HG03175 (cell line): ENCODE results near the gene TERT.
A peak's percentile ranks its signal among the peaks of the same experiment; 100 is the strongest.
"Not testable (repeated sequence)": the region's sequence is repeated elsewhere in the genome, so short reads cannot be mapped to it uniquely, and the experiment has no call there.

Experiments
- ATAC-seq: cut with Tn5 transposase; IDR thresholded peaks from one replicate; pipeline ENCODE4 v1.9.1; 2021; ENCODE audit warnings: mild to moderate bottlenecking, moderate library complexity; ENCODE audit not compliant: unreplicated experiment

TERT gene

DNA sequence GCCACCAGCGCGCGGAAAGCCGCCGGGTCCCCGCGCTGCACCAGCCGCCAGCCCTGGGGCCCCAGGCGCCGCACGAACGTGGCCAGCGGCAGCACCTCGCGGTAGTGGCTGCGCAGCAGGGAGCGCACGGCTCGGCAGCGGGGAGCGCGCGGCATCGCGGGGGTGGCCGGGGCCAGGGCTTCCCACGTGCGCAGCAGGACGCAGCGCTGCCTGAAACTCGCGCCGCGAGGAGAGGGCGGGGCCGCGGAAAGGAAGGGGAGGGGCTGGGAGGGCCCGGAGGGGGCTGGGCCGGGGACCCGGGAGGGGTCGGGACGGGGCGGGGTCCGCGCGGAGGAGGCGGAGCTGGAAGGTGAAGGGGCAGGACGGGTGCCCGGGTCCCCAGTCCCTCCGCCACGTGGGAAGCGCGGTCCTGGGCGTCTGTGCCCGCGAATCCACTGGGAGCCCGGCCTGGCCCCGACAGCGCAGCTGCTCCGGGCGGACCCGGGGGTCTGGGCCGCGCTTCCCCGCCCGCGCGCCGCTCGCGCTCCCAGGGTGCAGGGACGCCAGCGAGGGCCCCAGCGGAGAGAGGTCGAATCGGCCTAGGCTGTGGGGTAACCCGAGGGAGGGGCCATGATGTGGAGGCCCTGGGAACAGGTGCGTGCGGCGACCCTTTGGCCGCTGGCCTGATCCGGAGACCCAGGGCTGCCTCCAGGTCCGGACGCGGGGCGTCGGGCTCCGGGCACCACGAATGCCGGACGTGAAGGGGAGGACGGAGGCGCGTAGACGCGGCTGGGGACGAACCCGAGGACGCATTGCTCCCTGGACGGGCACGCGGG is at the start of gene TERT:
TERT (minus strand) TSS at position 234 of the 815 bp plus-strand sequence; CDS start at position 155, 79 bp downstream.
- ATAC-seq = no peak

DNA sequence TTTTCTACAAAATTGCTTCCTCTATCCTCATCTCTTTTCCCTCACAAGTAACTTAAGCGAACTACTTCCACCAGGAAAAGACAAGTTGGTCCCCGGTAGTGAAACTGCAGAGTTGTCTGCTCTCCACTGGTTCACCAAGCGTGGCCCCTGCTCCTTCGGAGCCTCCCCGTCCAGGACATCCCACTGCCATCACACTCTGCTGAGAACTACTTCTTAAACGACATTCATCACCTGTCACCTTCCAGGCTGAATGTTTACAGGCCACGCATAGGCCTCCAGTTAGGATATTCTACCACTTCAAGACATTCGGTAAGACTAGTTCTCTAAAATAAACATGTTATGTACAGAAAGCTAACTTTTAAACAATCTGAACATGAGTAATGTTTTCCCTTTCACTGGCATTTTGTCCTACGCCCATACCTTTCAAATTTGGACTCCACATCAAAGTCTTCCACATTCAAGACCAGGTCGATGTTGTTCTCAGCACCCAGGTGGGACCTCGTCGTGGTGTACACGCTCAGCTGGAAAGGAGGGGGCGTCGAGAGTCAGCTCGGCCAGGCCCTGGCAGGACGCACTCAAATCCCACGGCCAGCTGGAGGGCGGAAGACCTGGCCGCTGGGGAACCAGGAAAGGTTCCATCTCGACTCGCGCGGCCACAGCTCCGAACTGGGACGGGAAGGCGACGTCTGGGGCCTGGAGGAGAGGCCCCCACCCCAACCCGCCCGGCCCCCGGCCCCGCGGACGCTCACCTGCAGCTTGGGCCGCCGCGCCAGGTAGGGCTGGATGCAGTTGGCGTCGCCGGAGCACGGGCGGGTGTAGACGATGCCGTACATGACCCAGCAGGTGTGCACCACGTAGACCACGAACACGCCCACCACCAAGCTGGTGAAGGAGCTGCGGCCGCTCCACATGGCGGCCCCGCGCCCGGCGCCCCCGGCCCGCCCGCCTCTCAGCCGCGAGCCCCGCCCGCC is 49.3 kb upstream of the TERT start:
- ATAC-seq = peak; percentile 28

DNA sequence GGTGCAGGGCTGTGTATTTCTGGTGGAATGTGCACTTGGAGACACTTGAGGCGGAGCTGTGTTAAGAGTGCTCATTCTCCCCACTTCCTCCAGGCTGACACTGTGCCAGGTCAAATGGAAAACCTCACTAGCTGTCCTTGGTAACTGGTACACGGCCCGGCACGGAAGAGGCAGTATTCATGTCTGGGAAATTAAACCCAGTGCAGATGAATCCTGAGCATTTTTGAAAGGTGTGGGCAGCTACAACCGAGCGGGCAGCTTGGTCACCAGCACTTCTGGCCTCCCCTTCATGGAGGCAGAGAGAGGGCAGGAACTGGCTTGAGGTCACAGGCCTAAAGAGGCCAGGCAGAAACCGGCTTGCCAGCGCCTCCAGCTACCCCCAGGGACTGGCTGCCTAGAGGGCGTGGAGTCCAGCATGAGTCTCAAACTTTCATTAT is 48.5 kb upstream of the TERT start:
- ATAC-seq = no peak

DNA sequence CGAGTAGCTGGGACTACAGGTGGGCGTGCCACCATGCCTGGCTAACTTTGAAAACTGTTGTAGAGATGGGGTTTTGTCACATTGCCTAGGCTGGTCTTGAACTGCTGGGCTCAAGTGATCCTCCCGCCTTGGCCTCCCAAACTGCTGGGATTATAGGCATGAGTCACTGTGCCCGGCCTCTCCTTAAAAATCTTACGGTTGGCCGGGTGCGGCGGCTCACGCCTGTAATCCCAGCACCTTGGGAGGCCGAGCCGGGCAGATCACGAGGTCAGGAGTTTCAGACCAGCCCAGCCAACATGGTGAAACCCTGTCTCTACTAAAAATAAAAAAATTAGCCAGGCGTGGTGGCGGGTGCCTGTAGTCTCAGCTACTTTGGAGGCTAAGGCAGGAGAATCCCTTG is 47.8 kb upstream of the TERT start:
- ATAC-seq = not testable (repeated sequence)

DNA sequence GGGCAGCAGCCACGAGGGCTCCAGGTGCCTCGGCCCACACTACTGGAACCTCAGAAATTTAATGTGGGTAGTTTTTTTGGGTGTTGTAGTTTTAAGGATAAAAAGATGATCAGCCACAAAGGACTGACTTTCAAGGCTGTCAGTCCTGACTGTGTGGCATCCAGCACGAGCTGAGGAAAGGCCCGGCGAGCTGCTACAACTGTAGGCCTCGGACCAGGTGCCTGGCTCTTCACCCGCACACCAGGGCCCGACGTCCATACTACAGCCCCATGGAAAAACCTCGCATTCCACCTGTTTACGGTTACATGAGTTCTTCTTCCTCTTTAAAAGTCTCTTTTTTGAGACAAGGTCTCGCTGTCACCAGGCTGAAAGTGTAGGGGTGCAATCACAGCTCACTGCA is 47.4 kb upstream of the TERT start:
- ATAC-seq = no peak

DNA sequence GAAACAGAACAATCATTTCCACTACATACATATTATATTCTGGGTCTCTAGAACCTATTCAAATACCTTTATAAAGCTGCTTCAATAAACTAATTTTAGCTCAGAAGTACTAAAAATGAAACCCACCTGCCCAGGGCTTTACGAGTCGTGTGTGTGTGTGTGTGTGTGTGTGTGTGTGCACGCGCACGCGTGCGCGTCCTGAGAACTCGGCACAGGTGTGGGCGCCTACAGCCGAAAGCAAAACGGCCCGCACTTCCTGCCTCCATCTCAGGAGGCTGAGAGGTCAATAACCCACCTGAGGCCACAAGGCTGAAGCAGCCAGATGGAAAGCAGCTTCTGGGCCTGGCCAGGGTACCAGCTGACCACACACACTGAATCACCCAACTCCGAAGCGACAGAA is 47.0 kb upstream of the TERT start:
- ATAC-seq = no peak

DNA sequence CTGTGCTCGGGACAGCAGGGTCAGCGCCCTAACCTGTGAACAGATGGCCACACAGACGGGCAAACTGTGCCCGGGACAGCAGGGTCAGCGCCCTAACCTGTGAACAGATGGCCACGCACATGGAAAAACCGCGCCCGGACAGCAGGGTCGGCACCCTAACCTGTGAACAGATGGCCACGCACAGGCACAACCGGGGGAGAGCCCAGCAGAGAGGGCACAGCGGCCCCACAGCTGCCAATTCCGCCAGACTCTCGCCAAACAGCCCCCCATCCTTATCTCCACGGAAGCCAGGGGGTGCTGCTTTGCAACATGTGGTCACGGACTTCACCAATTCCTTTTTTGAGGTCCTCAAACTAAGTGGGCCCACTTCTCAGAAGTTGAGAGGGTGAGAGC is 44.9 kb upstream of the TERT start:
- not testable (repeated sequence) for ATAC-seq

DNA sequence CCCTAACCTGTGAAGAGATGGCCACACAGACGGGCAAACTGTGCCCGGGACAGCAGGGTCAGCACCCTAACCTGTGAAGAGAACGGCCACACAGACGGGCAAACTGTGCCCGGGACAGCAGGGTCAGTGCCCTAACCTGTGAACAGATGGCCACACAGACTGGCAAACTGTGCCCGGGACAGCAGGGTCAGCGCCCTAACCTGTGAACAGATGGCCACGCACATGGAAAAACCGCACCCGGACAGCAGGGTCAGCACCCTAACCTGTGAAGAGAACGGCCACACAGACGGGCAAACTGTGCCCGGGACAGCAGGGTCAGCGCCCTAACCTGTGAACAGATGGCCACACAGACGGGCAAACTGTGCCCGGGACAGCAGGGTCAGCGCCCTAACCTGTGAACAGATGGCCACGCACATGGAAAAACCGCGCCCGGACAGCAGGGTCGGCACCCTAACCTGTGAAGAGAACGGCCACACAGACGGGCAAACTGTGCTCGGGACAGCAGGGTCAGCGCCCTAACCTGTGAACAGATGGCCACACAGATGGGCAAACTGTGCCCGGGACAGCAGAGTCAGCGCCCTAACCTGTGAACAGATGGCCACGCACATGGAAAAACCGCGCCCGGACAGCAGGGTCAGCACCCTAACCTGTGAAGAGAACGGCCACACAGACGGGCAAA is 44.4 kb upstream of the TERT start:
- ATAC-seq = not testable (repeated sequence)

DNA sequence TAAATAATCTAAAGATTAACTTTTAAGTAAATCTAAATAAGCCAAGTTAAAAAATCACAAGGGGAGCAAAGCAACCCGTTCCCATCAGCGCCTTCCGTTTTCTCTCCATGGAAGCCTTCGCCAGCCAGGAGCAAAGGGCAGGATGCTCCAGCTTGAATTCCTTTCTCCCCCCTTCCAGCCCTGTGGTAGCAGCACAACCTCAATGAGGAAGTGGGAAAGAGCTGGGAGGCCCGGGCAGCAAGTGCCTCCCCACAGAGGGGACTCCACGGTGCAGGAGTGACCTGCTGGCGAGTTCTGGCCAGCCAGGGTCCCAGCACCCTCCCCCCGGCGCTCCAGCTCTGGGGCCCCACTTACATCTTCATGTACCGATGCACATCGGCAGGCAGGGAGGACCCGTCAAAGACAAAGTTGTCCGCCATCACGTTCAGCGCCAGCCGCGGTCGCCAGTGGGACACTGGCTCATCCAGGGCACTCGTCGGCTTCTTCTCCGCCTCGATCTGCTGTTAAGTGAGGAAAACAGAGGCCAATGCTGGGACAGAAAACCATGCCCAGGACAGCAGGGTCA is 43.7 kb upstream of the TERT start:
- ATAC-seq = no peak

DNA sequence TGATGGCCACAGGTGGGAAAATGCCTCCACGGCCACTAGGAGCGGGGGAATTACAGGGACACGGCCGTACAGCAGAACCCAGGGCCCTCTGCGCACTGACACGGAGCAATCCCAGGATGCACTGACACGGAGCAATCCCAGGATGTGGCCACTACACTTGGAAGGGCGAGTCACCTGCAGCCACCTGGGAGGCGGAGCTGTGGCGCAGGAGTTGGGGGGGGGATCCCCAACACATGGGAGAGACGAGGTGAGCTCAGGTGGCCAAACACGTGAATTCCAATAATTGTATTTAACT is 43.3 kb upstream of the TERT start:
- no peak for ATAC-seq

DNA sequence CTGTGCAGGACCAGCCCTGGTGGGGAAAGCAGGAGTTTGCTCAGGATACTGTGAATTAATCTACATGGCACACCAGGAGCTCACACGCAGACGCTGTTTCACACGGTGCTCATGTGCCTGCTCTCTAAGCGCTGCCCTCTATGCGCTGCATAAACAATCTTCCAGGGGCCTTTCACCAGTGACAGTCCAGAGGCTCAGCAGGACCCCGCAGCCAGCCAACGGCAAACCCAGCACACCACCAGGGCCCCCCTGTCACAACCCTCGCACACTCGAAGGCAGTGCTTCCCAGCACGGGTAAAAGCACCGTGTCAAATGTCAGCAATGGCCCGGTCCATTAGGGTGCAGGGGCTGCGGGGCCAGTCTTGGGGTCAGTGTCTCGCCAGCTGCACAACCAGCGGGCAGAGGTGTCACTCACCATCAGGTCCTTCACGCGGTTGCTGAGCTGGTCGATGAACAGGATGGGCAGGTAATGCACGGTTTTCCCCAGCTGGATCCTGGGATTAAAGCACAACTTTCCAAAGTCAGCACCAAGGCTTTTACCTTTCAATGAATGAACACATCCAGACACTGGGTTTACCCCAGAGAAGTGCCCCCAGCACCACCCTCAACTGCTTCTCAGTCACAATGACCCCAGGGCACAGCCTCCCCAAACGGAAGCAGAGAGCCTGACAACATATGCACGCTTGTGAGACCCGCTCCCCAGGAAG is 42.8 kb upstream of the TERT start:
- ATAC-seq = no peak

DNA sequence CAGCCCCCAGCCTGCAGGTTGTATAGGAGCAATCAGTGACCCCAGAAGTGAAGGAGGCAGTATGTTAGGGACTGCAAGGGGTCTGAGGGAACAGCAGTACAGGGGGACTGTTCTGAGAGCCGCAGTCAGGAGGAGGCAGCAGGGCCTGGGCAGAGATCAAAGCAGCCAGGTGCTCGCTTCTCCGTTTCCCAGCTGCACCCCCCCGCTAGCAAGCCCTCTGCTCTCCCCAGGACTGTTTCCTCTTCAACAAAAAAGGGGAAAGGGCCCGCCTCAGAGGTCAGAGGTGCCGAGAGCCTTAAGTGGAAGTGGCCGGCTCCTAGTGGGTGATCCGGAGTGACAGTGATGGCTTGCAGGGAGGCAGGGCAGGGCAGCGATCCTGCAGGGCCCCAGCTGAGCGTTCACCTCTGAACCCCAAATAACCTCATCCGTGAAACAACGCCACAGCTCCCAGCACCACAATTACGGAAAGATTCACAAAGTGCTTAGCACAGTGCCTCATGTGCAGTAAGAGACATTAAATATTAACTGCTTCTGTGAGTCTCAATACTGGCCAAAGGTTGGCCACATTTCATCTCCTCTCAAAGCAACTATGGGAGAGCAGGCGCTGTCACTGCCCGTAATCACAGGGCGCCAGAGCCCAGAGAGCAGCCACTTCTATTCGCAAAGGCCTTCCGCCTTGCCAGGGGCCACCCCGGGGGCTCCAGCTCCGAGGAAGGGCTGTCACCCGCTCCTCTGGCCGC is 42.1 kb upstream of the TERT start:
- ATAC-seq = no peak

DNA sequence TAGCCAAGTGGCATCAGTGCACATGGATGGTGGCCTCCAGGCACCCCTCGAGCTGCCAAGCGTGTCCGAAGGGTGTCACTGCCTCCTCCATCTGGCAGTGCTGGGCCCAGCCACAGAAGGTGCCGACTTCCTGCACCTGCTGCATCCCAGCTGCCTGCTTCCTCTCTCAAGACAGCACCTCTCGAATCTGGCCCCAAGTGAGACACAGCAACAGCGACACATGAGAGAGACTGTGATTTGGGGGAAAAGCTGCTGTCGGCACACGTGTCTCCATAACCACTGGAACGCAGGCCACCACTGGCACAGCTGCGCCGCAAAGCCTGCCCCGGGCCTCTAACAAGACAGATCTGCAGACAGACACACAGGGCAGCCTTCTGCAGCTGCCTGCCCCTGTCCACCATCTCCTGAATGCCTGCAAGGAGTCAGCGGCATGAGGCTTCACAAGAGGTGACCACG is 41.3 kb upstream of the TERT start:
- no peak for ATAC-seq

DNA sequence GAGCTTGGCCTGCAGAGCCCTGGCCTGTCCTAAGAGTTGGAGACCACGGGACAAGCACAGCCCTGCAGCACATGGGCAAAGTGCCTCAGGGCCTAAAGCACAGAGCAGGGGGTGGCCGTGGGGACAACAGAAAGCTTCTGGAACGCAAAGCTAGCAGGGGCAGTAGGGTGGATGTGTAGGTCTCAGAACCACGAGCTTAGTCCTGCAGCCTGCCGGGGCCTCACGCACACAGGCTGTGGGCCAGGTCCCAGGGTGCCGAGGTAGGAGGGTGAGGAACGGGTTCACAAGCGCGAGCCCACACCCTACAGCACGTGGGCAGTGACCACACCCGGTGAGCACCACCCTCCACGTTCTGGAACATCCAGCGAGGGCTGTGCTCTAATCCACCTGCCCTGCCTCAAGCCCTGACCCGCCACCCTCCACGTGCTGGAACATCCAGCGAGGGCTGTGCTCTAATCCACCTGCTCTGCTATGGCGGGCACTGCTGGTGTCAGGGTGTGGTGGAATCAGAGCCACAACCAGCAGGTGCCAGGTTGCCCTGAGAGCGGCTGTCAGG is 40.8 kb upstream of the TERT start:
- ATAC-seq = no peak

DNA sequence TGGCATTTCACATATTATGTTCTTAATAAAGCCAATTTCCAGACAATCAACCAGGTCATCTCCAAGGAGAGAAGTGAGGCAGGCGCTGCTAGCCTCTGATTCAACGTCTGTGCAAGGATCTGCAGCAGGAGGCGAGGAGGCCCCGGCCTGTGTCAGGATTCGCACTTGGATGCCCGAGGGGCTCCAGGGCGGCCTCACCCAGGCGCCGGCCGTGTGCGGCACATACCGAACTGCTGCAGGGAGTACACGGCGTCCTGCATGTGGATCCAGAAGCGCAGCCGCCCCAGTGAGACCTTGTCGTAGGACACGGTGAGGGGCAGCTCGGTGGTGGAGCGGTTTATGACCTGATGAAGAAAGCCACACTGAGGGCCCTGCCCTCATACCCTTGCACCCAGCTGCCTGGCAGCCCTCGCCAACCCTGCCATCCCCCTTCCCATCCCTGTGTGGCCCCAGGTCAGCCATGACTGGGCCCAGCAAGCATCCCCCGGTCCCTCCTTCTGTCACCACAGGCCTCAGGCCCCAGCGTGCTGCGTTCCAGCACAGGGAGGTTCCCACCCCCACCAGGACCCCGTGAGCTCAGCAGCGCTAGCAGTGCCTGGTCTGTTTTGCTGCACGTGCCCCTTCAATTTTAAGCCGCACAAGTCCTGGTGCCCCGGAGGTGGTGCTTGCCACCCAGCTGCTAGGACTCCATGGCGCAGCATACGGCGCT is 40.1 kb upstream of the TERT start:
- no peak for ATAC-seq

DNA sequence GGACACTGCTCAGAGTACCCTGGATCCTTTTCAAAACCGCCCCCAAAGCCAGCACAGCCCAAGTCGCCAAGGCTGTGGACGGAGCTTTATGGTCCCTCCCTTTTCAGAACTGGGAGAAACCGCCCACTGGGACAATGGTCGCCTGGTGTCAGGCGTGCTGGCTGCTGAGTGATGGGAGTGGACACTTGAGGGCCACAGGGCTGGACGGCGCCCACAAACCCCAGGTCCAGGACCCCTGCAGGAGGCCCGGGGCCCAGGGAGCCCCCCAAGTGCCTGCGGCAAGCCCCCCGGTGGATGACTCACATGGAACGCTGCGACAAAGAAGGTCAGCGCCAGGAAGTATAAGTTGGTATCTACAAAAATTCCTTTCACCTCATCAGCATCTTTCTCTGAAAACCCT is 39.1 kb upstream of the TERT start:
- ATAC-seq = no peak

DNA sequence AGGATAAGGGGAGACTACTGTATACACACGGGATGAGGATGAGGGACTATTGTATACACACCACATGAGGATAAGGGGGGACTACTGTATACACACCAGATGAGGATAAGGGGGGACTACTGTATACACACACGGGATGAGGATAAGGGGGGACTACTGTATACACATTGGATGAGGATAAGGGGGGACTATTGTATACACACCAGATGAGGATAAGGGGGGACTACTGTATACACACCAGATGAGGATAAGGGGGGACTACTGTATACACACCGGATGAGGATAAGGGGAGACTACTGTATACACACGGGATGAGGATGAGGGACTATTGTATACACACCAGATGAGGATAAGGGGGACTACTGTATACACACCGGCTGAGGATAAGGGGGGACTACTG is 38.4 kb upstream of the TERT start:
- ATAC-seq = not testable (repeated sequence)

DNA sequence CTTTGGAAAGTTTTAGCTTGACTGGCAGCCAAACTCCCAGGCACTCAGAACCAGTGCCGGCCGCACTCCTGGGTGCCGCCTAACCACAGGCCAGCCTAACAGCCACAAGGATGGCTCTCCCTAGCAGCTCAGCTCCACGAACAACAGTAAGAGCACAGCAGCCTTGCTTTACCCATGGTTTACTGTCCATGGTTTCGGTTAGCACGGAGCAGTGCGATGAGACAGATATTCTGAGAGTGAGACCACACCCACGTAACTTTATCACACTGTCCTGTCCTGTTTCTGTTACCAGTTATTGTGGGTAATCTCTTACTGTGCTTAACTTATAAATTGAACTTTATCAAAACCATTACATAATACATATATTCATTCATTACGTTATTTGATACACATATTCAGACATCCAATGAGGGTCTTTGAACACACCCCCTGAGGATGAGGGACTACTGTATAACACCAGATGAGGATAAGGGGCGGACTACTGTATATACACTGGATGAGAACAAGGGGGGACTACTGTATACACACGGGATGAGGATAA is 37.7 kb upstream of the TERT start:
- no peak for ATAC-seq
